Prostate gland (tissue), 2 donors: ENCODE results near the gene LAMA1.

ENCODE experiments used
- CTCF ChIP-seq, 4 experiments: fragments of 200-600 bp in 2 of 4; fragments of 450-650 bp in 2 of 4; sonication (generic) in 2 of 4; IDR thresholded peaks; 1 replicate in 3 of 4; 2 replicates in 1 of 4; pipeline ENCODE4 v1.5.1; 2016 to 2019; ENCODE audit warnings: antibody characterized with exemption in 4 of 4, mild to moderate bottlenecking in 2 of 4, moderate library complexity in 2 of 4
- POLR2A ChIP-seq: fragments of 450-650 bp; IDR thresholded peaks from one replicate; pipeline ENCODE4 v1.6.1; 2016; ENCODE audit warnings: antibody characterized with exemption, mild to moderate bottlenecking
- POLR2AphosphoS5 ChIP-seq: sonication (generic); formaldehyde crosslinking; IDR thresholded peaks from one replicate; pipeline ENCODE4 v1.6.1; 2017; ENCODE audit warnings: antibody characterized with exemption

GRCh38 chr18:7017013-7017412 is 100.6 kb downstream of the LAMA1 start:
- TF ChIP-seq CTCF (IDR thresholded peaks at IDR 0.05) (no peak), POLR2AphosphoS5 (no peak), POLR2A (no peak)
